Activated CD8-positive, alpha-beta memory T cell treated with anti-CD3 and anti-CD28 coated beads, Interleukin-2, amount 10 ng/mL, durations not matched to agents 7 days and 5 days (primary cell): Measurements from ENCODE around the gene SYT2. TPM values are rescaled to one million over a fixed set of nuclear protein-coding genes. Genes with fewer than 3 reads are reported as not detected.
"Not testable (repeated sequence)": the region's sequence is repeated elsewhere in the genome, so short reads cannot be mapped to it uniquely, and the experiment has no call there.

Experiments
- ATAC-seq: fragments of 150-1000 bp; cut with Tn5 transposase; one replicate; pipeline ENCODE4 v1.10.0; 2021; ENCODE audit warnings: moderate library complexity
- CTCF ChIA-PET: fragments of 350-600 bp; sonication (Branson Sonifier 250); formaldehyde crosslinking; loops from one replicate; lab custom pipeline; 2021; ENCODE audit warnings: antibody characterized with exemption; lab: Charles Lee
- DNase-seq: peaks from one replicate; pipeline ENCODE4 v3.0.0-alpha.2; 2020
- H3K27ac Mint-ChIP-seq: one replicate; pipeline ENCODE4 v1.8.0; 2021; ENCODE audit warnings: mild to moderate bottlenecking, mixed read lengths
- H3K27me3 Mint-ChIP-seq: one replicate; pipeline ENCODE4 v1.8.0; 2021; ENCODE audit warnings: mixed read lengths
- H3K36me3 Mint-ChIP-seq: one replicate; pipeline ENCODE4 v1.8.0; 2021; ENCODE audit warnings: mild to moderate bottlenecking, mixed read lengths
- H3K4me1 Mint-ChIP-seq: one replicate; pipeline ENCODE4 v1.8.0; 2021; ENCODE audit warnings: mixed read lengths
- H3K4me3 Mint-ChIP-seq: one replicate; pipeline ENCODE4 v1.8.0; 2021; ENCODE audit warnings: mild to moderate bottlenecking, moderate library complexity, mixed read lengths
- H3K9me3 Mint-ChIP-seq: one replicate; pipeline ENCODE4 v1.8.0; 2022; ENCODE audit warnings: low read depth, mixed read lengths
- total RNA-seq, 2 experiments: library from RNA; stranded (reverse); gene quantifications; one replicate each; pipeline ENCODE4 v1.2.3, GENCODE V29; 2021

Gene SYT2
- total RNA-seq, 2 experiments from 2014 or later = not detected

GRCh38 chr1:202628646-202629215 lies 81.5 kb downstream of the SYT2 start:
- no peaks in the 10 kb centered on the region for H3K36me3 Mint-ChIP-seq
- peaks cover 29% of the 10 kb centered on the region for H3K4me1 Mint-ChIP-seq
- peak overlapping the region; percentile 86 for H3K27ac Mint-ChIP-seq
- peak overlapping the region; percentile 26 for H3K4me3 Mint-ChIP-seq
- peaks cover 30% of the 10 kb centered on the region for H3K27me3 Mint-ChIP-seq
- no peak for DNase-seq
- CTCF ChIA-PET = interaction anchor here (0.8 to 1.5 kb wide), 3 partner anchors 10 to 91 kb away, joined by 3 to 4 read pairs (median 3); no protein-coding TSS in a partner anchor
- ATAC-seq = peak; percentile 16
- H3K9me3 Mint-ChIP-seq = no peaks in the 10 kb centered on the region

- Mint-ChIP-seq H3K4me1 (peaks cover 29% of the 10 kb centered on the region), H3K9me3 (no peaks in the 10 kb centered on the region), H3K4me3 (no peak overlapping the region), H3K27ac (no peak overlapping the region), H3K36me3 (no peaks in the 10 kb centered on the region), H3K27me3 (peaks cover 29% of the 10 kb centered on the region)
- ATAC-seq (no peak), DNase-seq (no peak)
- CTCF ChIA-PET = interaction anchor here (1.5 kb wide), 1 partner anchor 56 kb away, joined by 3 read pairs; no protein-coding TSS in a partner anchor
Observed at GRCh38 chr1:202627841-202628565, 82.3 kb downstream of the SYT2 start.

- H3K9me3 Mint-ChIP-seq = not testable (repeated sequence)
Observed at GRCh38 chr1:202627036-202627435, 83.2 kb downstream of the SYT2 start.

GRCh38 chr1:202625416-202626360 lies 84.6 kb downstream of the SYT2 start:
- peak; percentile 83 for DNase-seq
- Mint-ChIP-seq H3K4me1 (peaks cover 29% of the 10 kb centered on the region), H3K27ac (no peak overlapping the region), H3K27me3 (peaks cover 29% of the 10 kb centered on the region), H3K4me3 (no peak overlapping the region), H3K9me3 (no peaks in the 10 kb centered on the region), H3K36me3 (no peaks in the 10 kb centered on the region)
- CTCF ChIA-PET = interaction anchor here (0.9 to 1.5 kb wide), 2 partner anchors 23 to 433 kb away, joined by 3 read pairs; partner anchors contain the start of gene LGR6
- ATAC-seq = peak; percentile 78

More at GRCh38 chr1:202627036-202627435, 83.2 kb downstream of the SYT2 start:
- ATAC-seq, H3K4me3 Mint-ChIP-seq, H3K36me3 Mint-ChIP-seq, DNase-seq, H3K27ac Mint-ChIP-seq: not testable (repeated sequence)
- H3K27me3 Mint-ChIP-seq = peaks cover 29% of the 10 kb centered on the region
- CTCF ChIA-PET = interaction anchor here (1.5 kb wide), 1 partner anchor 55 kb away, joined by 3 read pairs; no protein-coding TSS in a partner anchor
- peaks cover 29% of the 10 kb centered on the region for H3K4me1 Mint-ChIP-seq

GRCh38 chr1:202624781-202625108 lies 85.5 kb downstream of the SYT2 start:
- Mint-ChIP-seq H3K27ac (no peak overlapping the region), H3K9me3 (no peaks in the 10 kb centered on the region), H3K4me3 (no peak overlapping the region), H3K27me3 (peaks cover 31% of the 10 kb centered on the region), H3K36me3 (no peaks in the 10 kb centered on the region), H3K4me1 (peaks cover 23% of the 10 kb centered on the region)
- CTCF ChIA-PET = interaction anchor here (1.5 kb wide), 1 partner anchor 432 kb away, joined by 3 read pairs; the partner anchor contains the start of gene LGR6
- ATAC-seq (no peak), DNase-seq (no peak)

GRCh38 chr1:202624088-202624780 lies 86.0 kb downstream of the SYT2 start:
- no peak overlapping the region for H3K4me3 Mint-ChIP-seq
- ATAC-seq (no peak), DNase-seq (no peak)
- H3K27me3 Mint-ChIP-seq = peaks cover 35% of the 10 kb centered on the region
- no peak overlapping the region for H3K27ac Mint-ChIP-seq
- H3K4me1 Mint-ChIP-seq = peaks cover 19% of the 10 kb centered on the region
- H3K9me3 Mint-ChIP-seq = no peaks in the 10 kb centered on the region
- H3K36me3 Mint-ChIP-seq = no peaks in the 10 kb centered on the region
- CTCF ChIA-PET = no interaction called here

- ATAC-seq, CTCF ChIA-PET, H3K4me3 Mint-ChIP-seq, H3K36me3 Mint-ChIP-seq, DNase-seq, H3K27ac Mint-ChIP-seq, H3K9me3 Mint-ChIP-seq: not testable (repeated sequence)
- Mint-ChIP-seq H3K27me3 (peaks cover 43% of the 10 kb centered on the region), H3K4me1 (peaks cover 19% of the 10 kb centered on the region)
Observed at GRCh38 chr1:202623476-202623875, 86.8 kb downstream of the SYT2 start.

GRCh38 chr1:202623075-202623474 lies 87.2 kb downstream of the SYT2 start:
- Mint-ChIP-seq H3K27ac (no peak overlapping the region), H3K9me3 (no peaks in the 10 kb centered on the region), H3K4me3 (no peak overlapping the region), H3K27me3 (peaks cover 44% of the 10 kb centered on the region), H3K36me3 (no peaks in the 10 kb centered on the region), H3K4me1 (peaks cover 19% of the 10 kb centered on the region)
- CTCF ChIA-PET = no interaction called here
- ATAC-seq = no peak
- no peak for DNase-seq

- DNase-seq = no peak
- Mint-ChIP-seq H3K4me3 (no peak overlapping the region), H3K36me3 (no peaks in the 10 kb centered on the region), H3K9me3 (no peaks in the 10 kb centered on the region), H3K4me1 (peaks cover 16% of the 10 kb centered on the region), H3K27ac (no peak overlapping the region), H3K27me3 (peaks cover 48% of the 10 kb centered on the region)
- CTCF ChIA-PET = interaction anchor here (1.1 kb wide), 1 partner anchor 21 kb away, joined by 3 read pairs; no protein-coding TSS in a partner anchor
- ATAC-seq = no peak
Observed at GRCh38 chr1:202622388-202622787, 87.9 kb downstream of the SYT2 start.

- ATAC-seq (no peak), DNase-seq (no peak)
- Mint-ChIP-seq H3K27me3 (peaks cover 58% of the 10 kb centered on the region), H3K27ac (no peak overlapping the region), H3K4me3 (no peak overlapping the region), H3K9me3 (no peaks in the 10 kb centered on the region), H3K36me3 (no peaks in the 10 kb centered on the region), H3K4me1 (peaks cover 22% of the 10 kb centered on the region)
- CTCF ChIA-PET = interaction anchor here (1.1 kb wide), 1 partner anchor 20 kb away, joined by 3 read pairs; no protein-coding TSS in a partner anchor
Observed at GRCh38 chr1:202621446-202621845, 88.8 kb downstream of the SYT2 start.

DNA sequence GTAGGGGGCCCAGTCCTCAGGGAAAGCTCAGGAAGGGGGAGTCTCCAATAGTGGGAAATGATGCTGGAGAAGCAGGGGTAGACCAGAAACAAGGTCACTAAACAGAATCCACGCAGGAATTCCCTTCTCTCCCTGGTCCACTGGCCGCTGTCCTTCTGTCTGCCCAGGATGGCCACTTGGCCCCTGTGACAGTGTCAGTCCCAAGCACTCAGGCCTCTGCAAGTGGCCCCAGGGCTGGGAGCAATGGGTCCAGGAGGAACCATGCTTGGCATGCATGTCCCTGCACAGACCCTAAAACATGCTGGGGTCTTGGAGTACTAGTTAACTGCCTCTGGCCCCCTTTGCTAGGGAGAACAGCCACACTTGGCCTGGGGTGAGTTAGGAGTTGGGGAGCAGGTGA lies 90.2 kb downstream of the SYT2 start:
- DNase-seq, H3K9me3 Mint-ChIP-seq, H3K27ac Mint-ChIP-seq, ATAC-seq, H3K36me3 Mint-ChIP-seq, CTCF ChIA-PET, H3K4me3 Mint-ChIP-seq: not testable (repeated sequence)
- Mint-ChIP-seq H3K27me3 (peaks cover 62% of the 10 kb centered on the region), H3K4me1 (peaks cover 36% of the 10 kb centered on the region)

GRCh38 chr1:202619505-202619904 lies 90.7 kb downstream of the SYT2 start:
- CTCF ChIA-PET = no interaction called here
- DNase-seq = no peak
- no peak for ATAC-seq
- peaks cover 62% of the 10 kb centered on the region for H3K27me3 Mint-ChIP-seq
- no peaks in the 10 kb centered on the region for H3K36me3 Mint-ChIP-seq
- peaks cover 42% of the 10 kb centered on the region for H3K4me1 Mint-ChIP-seq
- no peak overlapping the region for H3K27ac Mint-ChIP-seq
- no peaks in the 10 kb centered on the region for H3K9me3 Mint-ChIP-seq
- H3K4me3 Mint-ChIP-seq = no peak overlapping the region
